ENCODE measurements around the gene TMPRSS6. TPM values are rescaled to one million over a fixed set of nuclear protein-coding genes. Genes with fewer than 3 reads are reported as not detected.
A peak's percentile ranks its signal among the peaks of the same experiment; 100 is the strongest.

TMPRSS6 gene
- 1.5 and 4.2 TPM in 2 replicates for total RNA-seq (2016; rRNA removed; fragmentation: Illumina TruSeq; extraction: Trizol)
- 1.1 and 1.5 TPM in 2 replicates for total RNA-seq (2016; cell fraction: cytosol; rRNA removed; fragmentation: Illumina TruSeq; extraction: Trizol; ENCODE audit: low read depth)
- total RNA-seq (2016; cell fraction: insoluble cytoplasmic fraction; rRNA removed; fragmentation: Illumina TruSeq; extraction: Trizol), result 1.5 and 5.2 TPM in 2 replicates
- total RNA-seq (2016; cell fraction: membrane; rRNA removed; fragmentation: Illumina TruSeq; extraction: Trizol), result 1.7 and 2.7 TPM in 2 replicates
- 5.1 and 6.1 TPM in 2 replicates for total RNA-seq (2016; cell fraction: nucleus; rRNA removed; fragmentation: Illumina TruSeq; extraction: Trizol)
- polyA plus RNA-seq (2011; rRNA removed), result 4.8 and 8.5 TPM in 2 replicates
- polyA plus RNA-seq (2011; cell fraction: cytosol; rRNA removed), result 5.4 and 5.9 TPM in 2 replicates
- 16.8 and 19.4 TPM in 2 replicates for polyA plus RNA-seq (2011; cell fraction: nucleus; rRNA removed)
- polyA plus RNA-seq (2012), result 4.2 and 6.4 TPM in 2 replicates
- 1.7 TPM in 2 replicates for polyA plus RNA-seq (2016; cell fraction: cytosol; fragmentation: Illumina TruSeq; extraction: Trizol; ENCODE audit: low read depth)
- polyA plus RNA-seq (2016; cell fraction: insoluble cytoplasmic fraction; fragmentation: Illumina TruSeq; extraction: Trizol; ENCODE audit: low read depth), result 2.3 and 2.6 TPM in 2 replicates
- polyA plus RNA-seq (2016; cell fraction: membrane; fragmentation: Illumina TruSeq; extraction: Trizol; ENCODE audit: low read depth), result 2.4 and 3.1 TPM in 2 replicates
- 10.0 and 11.5 TPM in 2 replicates for polyA plus RNA-seq (2016; cell fraction: nucleus; fragmentation: Illumina TruSeq; extraction: Trizol; ENCODE audit: insufficient read depth, low read depth)
- polyA minus RNA-seq (2011; rRNA and poly(A)+ RNA removed; ENCODE audit: low replicate concordance), result 6.6 TPM in 1 of 2 replicates, not detected in the other
- polyA minus RNA-seq (2011; cell fraction: cytosol; rRNA and poly(A)+ RNA removed), result 1.1 and 1.9 TPM in 2 replicates
- 4.0 and 5.2 TPM in 2 replicates for polyA minus RNA-seq (2011; cell fraction: nucleus; rRNA and poly(A)+ RNA removed)
- percentile 37 among the genes with signal in this experiment for Bru-seq, nascent RNA
- percentile 42 among the genes with signal in this experiment for BruChase-seq, experiment 1, labeled RNA remaining after a 6-hour chase
- percentile 40 among the genes with signal in this experiment for BruChase-seq, experiment 2, labeled RNA remaining after a 2-hour chase
- long read RNA-seq, experiment 1, partial matches to known transcripts, result 5 of 8 reads
- long read RNA-seq, experiment 1, other reads (novel, unspliced or antisense), result 3 of 8 reads
- long read RNA-seq, experiment 2, partial matches to known transcripts, result 4 of 9 reads
- long read RNA-seq, experiment 2, other reads (novel, unspliced or antisense), result 5 of 9 reads

- H3K4me1 ChIP-seq (ENCODE audit: insufficient read depth, low read length), result peaks cover 79% of the 10 kb centered on the region
- ATAC-seq, result peak; percentile 84
- BruUV-seq (replicated peaks), result no TSS peak
- no peaks in the 10 kb centered on the region for H3K79me2 ChIP-seq (ENCODE audit: insufficient read depth, low read length)
- peak within 1 kb of the TSS; percentile 37 to 72 (median 44); a peak in 5 of 6 replicates for H3K4me3 ChIP-seq (replicated peaks in 1 of 3; ENCODE audit: insufficient read depth in 1 of 3, low read depth in 2 of 3, low read length in 3 of 3)
- H4K20me1 ChIP-seq (ENCODE audit: insufficient read depth, low read length), result no peaks in the 10 kb centered on the region
- no peaks in the 10 kb centered on the region for H3K36me3 ChIP-seq (replicated peaks in 1 of 2; ENCODE audit: control insufficient read depth in 1 of 2, insufficient read depth in 2 of 2, low read length in 2 of 2)
- H2AFZ ChIP-seq (ENCODE audit: low read length), result peak within 1 kb of the TSS; percentile 78
- 3% methylated on average over 3 of the region's 13 CpGs for WGBS (ENCODE audit: low lambda C conversion rate)
- H3K9ac ChIP-seq (ENCODE audit: insufficient read depth, low read depth, low read length), result peak within 1 kb of the TSS; percentile 77
- peaks cover 0 to 1% of the 10 kb centered on the region in 2 experiments; a peak in 2 of 5 replicates for H3K27me3 ChIP-seq (ENCODE audit: control insufficient read depth in 1 of 2, insufficient read depth in 2 of 2, low read length in 2 of 2)
- POLR2A ChIA-PET, result interaction anchor here (0.6 kb wide), 1 partner anchor 16 kb away, joined by 3 read pairs; no protein-coding TSS in a partner anchor
- intact Hi-C loops (cut with micrococcal nuclease; ENCODE audit: unreplicated experiment), result loop anchor here (2.0 kb wide), 1 partner anchor 77 kb away; no protein-coding TSS in a partner anchor
- H3K4me2 ChIP-seq (ENCODE audit: low read depth, low read length), result peak within 1 kb of the TSS; percentile 91
- CTCF ChIA-PET (ENCODE audit: low intra/inter-chr PET ratio, low total read pairs), result no interaction called here
- no peaks in the 10 kb centered on the region for H3K9me3 ChIP-seq (ENCODE audit: low read length)
- peak; percentile 67 for FAIRE-seq
- peak within 1 kb of the TSS; percentile 86 for H3K27ac ChIP-seq (ENCODE audit: extremely low read length, insufficient read depth, low read length)
- peak; percentile 70 for DNase-seq (ENCODE audit: low spot score)
- in situ Hi-C loops (cut with HindIII; ENCODE audit: extremely low pct_ligation_motif_present, low pct_unique_long_range_greater_than_20kb), result no loop called here
- TF ChIP-seq KDM4B (CRISPR knock-in tag; IDR thresholded peaks at IDR 0.05), result no peak
- no peak for TF ChIP-seq RARG (CRISPR knock-in tag; IDR thresholded peaks at IDR 0.05; ENCODE audit: low read depth)
- peak; percentile 58; the same call in 1 of the 2 replicates for TF ChIP-seq ZBTB20 (CRISPR knock-in tag; IDR thresholded peaks at IDR 0.05; ENCODE audit: borderline replicate concordance, low read depth)
- no peak for TF ChIP-seq ZNF605 (CRISPR knock-in tag; IDR thresholded peaks at IDR 0.05)
- TF ChIP-seq NCOA5 (CRISPR knock-in tag; IDR thresholded peaks at IDR 0.05), result no peak
- no peak for TF ChIP-seq MTERF4 (CRISPR knock-in tag; IDR thresholded peaks at IDR 0.05)
- TF ChIP-seq TOPORS (CRISPR knock-in tag; IDR thresholded peaks at IDR 0.05), result no peak
- TF ChIP-seq EHMT2 (IDR thresholded peaks at IDR 0.05; ENCODE audit: borderline replicate concordance, low read depth, low read length), result no peak
- TF ChIP-seq STAG1 (CRISPR knock-in tag; IDR thresholded peaks at IDR 0.05), result no peak
- peak; percentile 85 for TF ChIP-seq ONECUT2 (CRISPR knock-in tag; IDR thresholded peaks at IDR 0.05)
- TF ChIP-seq ZBTB21 (CRISPR knock-in tag; IDR thresholded peaks at IDR 0.05), result no peak
- TF ChIP-seq ZNF317 (CRISPR knock-in tag; IDR thresholded peaks at IDR 0.05), result peak; percentile 68
- no peak for TF ChIP-seq ZBTB1 (CRISPR knock-in tag; IDR thresholded peaks at IDR 0.05; ENCODE audit: borderline replicate concordance)
- no peak for TF ChIP-seq NR2C2 (CRISPR knock-in tag; IDR thresholded peaks at IDR 0.05; ENCODE audit: borderline replicate concordance)
Measured at GRCh38 chr22:37109242-37109917, at the start of gene TMPRSS6. TSS of gene TMPRSS6 (minus strand) at chr22:37109713. CDS start at chr22:37103417, 6,296 bp downstream.
